Fibroblast of skin of scalp (primary cell): ENCODE results near the gene ZCCHC4.
"Not testable (repeated sequence)": the region's sequence is repeated elsewhere in the genome, so short reads cannot be mapped to it uniquely, and the experiment has no call there.

Experiments
- DNase-seq: peaks from one replicate; pipeline ENCODE4 v3.0.0-alpha.2; 2013

The ZCCHC4 gene

DNA sequence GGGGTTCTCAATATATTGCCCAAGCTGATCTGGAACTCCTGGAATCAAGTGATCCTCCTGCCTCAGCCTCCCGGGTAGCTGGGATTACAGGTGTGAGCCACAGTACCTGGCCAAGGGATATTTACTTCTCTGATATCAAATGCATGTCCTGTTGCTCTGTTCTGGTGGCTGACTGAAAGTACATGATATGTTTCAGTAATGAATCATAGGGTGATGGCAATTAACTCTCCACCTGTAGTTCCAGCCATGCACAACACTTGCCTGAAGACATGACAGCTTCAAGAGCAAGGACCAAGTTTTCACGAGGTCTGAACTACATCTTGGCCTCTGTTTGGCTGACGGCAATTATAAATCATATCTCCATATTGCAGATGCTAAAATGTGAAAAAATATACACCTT, 9.1 kb downstream of the ZCCHC4 start:
- no peak for DNase-seq

DNA sequence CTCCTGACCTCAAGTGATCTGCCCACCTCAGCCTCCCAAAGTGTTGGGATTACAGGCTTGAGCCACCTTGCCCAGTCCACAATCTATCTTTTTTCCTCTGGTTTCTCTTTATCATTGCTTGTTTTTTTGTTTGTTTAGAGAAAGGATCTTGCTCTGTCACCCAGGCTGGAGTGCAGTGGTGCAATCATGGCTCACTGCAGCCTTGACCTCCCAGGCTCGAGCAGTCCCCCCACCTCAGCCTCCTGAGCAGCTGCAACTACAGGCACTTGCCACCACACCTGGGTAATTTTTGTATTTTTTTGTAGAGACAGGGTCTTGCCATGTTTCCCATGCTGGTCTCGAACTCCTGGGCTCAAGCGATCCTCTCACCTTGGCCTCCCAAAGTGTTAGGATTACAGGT, 15.9 kb downstream of the ZCCHC4 start:
- not testable (repeated sequence) for DNase-seq

DNA sequence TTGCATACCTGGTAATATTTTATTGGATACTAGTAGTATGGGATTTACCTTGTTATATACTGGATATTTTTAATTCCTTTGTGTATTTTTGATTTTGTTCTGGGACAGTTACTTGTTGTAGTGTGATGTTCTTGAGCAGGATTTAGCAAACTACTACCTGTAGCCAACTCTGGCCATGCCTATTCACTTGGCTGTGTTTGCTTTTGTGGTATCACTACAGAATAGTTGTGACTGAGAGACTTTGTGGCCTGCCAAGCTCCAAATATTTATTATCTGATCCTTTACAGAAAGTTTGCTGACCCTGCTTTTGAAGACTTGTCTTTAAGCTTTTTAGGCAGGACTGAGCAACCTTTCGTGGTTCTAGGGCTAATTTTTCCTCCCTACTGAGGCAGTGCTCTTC, 17.8 kb downstream of the ZCCHC4 start:
- no peak for DNase-seq

GRCh38 chr4:25330905-25331808, 18.6 kb downstream of the ZCCHC4 start:
- no peak for DNase-seq

- no peak for DNase-seq
These were observed 31.1 kb downstream of the ZCCHC4 start for GRCh38 chr4:25343671-25344070.

DNA sequence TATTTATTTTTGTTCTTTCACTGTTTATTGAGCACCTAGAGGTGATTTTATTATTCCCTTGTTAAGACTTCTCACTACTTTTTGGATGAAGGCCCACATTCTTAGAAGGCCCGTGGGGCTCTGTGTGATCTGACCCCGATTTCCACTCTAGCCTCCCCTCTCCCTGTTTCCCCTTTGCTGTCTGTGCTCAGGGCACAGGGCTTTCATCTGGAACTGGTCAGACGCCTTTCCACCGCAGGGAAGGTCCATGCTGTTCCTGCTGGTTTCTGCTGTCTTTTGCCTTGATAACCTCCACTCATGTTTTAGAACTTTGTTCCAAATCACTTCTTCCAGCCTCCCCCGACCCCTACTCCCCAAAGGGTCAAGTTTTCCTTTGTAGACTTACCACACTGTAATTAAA, 33.2 kb downstream of the ZCCHC4 start:
- peak; percentile 4 for DNase-seq

DNA sequence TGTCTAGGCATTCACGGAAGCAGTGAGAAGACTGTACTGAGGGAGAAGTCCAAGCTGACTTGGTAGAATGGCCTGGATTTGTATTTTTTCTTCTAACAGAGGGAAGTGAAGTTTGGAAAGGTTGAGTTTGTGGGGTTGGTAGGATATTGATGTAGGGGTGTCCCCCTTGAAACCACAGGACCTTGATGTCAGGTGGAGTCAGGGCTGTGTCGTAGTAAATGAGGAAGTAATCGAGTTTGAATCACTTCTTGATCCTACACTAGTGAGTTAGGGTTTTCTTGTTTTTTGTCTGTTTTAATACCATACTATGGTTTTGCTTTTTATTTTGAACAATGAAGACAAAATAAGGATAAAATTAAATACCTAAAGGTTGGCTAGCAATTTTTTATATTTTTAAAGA, 34.3 kb downstream of the ZCCHC4 start:
- no peak for DNase-seq

- no peak for DNase-seq
These were observed 34.9 kb downstream of the ZCCHC4 start for GRCh38 chr4:25347473-25347872.

- DNase-seq: no peak
These were observed 35.4 kb downstream of the ZCCHC4 start for GRCh38 chr4:25347971-25348370.

GRCh38 chr4:25350561-25350960, 38.0 kb downstream of the ZCCHC4 start:
- DNase-seq: peak; percentile 26

DNA sequence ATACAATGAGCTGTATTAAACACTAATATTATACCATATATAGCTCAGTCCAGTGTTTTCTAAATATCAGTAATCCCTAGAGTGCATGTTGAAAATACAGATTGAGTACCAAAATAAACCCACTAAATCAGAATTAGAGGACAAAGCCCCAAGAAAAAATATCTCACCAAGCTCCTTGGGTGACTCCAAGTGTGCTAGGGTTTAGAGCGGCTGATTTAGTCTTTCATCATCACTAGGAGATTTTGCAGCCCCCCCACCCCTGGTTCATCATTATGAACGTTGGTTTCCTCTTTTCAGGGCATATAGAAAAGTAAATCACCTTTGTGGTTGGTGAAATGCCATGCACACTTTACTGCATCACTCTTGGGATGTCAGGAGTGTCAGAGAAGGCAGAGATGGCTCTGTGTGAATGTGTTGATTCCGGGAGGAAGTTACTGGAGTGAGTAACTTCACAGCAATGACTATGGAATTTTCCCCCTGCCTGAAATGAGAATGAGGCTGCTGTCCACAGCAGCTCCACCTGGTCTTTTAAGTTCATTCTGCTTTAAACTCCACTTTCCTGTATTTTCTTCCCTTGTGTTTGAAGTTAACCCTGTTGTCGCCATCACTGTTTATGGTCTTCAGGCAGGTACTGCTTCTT, 39.3 kb downstream of the ZCCHC4 start:
- peak; percentile 41 for DNase-seq

- DNase-seq: no peak
These were observed 43.5 kb downstream of the ZCCHC4 start for GRCh38 chr4:25356068-25356467.

DNA sequence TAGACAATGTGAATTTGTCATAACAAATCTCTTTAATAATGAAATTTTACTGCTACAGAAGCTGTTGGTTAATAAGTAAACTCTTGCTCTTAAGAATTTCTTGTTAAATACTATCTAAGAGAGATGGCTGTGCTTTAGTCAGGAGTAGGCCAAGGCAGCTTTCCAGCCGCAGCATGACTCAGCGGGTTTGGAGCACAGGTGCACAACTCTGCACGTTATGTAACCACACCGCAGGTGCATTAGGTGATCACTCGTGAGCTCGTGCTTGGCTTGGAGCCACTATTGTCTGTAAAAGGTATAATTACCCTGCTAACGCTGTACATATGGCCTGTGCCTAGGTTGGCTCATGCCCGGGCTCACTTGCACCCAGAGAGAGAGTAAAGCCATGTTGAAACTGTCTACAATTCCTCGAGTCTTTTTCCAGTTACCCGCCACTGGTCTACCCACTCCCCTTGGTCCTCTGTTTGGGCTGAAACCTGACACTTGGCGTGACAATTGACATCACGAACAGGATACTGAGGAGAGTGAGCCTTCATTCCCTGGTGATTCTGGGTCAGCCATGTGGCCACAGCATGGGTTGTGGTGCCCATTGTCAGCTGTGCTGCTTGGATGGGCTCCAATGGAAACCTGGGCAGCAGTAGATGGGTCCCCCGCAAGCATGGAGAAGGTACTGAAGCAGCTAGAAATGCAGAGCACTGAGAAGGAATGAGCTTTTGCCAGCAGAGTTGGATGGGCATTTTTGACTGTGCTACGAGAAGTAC, 46.1 kb downstream of the ZCCHC4 start:
- no peak for DNase-seq

DNA sequence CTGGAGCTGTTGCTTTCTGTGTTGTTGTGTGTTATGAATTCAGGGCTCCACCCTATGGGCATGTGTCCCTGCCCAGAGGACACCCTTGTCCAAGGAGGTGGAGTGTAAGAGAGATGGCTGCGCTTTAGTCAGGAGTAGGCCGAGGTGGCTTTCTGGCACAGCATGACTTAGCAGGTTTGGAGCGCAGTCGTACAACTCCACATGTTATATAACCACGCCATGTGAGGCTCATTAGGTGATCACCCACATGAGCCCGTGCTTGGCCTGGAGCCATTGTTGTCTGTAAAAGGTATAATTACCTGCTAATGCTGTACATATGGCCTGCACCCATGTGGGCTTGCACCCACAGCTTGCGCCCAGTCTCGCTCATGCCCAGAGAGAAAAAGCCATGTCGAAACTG, 48.7 kb downstream of the ZCCHC4 start:
- DNase-seq: no peak

DNA sequence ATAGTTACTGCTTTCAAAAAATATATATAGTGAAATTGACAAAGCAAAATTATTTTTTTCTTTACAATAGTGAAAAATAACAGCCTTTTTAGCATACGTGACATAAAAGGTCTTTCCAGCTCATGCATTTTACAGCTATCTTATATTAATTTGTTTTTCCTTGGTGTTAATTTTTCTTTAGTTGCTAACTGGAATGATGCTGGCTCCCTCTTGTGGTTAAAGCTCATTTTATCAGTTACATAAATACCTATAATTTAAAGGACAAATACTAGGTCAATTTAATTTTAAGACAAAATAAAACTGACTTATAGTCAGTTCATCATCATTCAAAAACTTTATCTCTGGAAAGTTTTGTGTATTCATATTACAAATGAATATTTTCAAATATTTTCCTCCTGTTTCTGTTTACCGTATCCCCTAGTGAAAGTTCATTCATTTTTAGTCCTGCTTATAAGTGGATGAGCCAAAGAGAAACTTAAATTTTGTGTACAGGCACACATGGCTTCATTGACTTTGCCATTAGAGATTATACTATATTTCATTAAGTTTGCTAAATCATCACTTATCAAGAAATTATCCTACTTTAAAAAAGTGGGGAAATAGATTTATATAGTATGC, 54.5 kb downstream of the ZCCHC4 start:
- DNase-seq: peak; percentile 42

DNA sequence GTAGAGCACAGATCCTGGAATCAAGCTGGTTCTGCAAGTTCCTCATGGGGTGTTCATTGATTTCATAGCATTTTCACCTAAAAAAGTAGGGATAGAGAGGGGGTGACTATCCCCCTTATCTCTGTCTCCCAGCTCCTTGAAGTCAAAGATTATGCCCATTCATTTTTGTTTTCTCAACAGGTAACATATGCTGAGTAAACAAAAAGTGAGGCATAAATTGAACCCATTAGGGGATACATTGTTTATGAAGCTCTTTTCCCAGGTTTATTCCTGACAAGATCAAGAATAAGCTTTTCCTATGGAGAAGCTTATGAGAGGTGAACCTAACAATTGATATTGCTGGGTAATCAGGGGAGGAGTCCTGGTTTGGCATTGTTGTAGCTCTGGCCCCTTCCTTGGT, 55.3 kb downstream of the ZCCHC4 start:
- no peak for DNase-seq

DNA sequence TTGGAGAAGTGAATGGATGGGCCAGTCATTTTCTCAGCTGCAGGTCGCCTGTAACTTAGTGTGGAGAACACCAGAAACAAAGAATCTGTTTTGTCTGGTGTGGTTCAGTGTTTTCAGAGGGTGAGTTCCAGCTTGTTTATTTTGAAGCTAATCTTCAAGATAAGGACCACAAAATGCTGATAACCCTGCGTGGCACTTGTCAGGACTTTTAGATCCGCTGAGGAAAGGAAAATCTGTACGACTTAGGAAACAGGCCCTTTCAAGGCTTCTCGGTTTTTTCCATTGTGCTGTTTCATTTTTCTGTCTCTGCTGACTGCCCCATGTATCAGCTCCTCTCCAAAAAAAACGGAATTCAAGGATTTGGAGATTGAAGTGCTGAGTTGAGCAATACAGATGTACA, 55.7 kb downstream of the ZCCHC4 start:
- no peak for DNase-seq

DNA sequence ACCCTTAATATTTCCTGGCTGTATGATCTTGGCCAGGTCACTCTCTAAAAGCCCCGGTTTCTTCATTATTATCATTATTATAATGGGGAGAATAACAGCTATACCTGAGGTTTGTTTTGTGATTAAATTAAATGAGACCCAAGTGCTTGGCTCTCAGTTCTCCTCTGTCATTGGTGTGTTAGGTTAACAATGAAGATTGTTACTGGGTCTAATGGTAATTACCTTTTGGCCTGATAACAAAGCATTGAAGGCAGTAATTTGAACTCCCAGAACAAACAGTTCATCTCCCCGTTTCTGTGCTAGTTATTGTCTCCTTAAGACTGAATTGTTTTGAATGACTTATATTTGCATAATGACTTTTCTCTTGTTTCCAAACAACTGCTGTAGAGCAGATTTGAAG, 57.7 kb downstream of the ZCCHC4 start:
- DNase-seq: no peak

- not testable (repeated sequence) for DNase-seq
These were observed 60.0 kb downstream of the ZCCHC4 start for GRCh38 chr4:25372549-25372948.

GRCh38 chr4:25376754-25377571, 64.4 kb downstream of the ZCCHC4 start, which contains the start of gene ANAPC4:
Gene ANAPC4 (plus strand): TSS chr4:25377263. CDS start chr4:25377428, 165 bp downstream.
- DNase-seq: peak; percentile 93

DNA sequence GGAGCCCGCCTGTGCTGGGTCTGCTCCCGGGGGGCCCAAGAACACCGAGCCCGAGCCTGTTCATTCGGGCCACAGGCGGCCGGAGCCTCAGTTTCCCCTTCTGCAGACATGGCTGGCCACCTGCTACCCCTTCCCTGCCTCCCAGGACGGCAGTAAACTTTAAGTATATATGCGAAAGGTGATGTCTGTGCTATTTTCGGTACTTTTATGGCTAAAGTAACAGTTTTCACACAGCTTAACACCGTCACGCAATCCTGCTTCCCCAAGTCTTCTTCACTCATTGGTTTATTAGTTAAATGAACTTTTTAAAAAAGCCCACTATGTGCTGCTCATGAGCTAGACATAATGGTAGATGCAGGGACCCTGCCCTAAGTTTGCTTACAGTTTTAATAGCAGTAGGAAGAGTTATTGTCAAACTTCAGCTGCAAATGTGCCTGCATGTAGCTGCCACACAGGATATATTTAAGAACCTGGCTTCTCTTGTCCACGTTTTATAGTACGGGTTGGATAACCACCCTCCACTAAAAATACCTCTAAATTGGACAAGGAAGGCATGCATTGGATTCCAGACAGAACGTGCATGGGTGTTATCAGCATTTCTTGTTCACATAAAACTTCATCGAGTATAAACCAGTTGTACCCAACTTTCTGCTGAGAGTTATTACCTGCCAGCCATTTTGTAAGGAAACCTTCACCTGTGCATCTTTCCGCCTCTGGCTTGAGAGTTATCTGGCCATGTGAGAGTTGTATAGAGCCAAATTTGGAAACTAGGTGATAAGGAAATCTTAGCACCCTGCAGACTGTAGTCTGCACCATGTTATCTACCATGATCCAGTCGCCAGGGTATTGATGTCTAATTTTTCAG, 65.2 kb downstream of the ZCCHC4 start:
- DNase-seq: no peak
